ENCODE results near the gene TMEM203. TPM values are rescaled to one million over a fixed set of nuclear protein-coding genes. Genes with fewer than 3 reads are reported as not detected.

TMEM203 gene
- total and polyA plus RNA-seq, 2 of the 13 experiments (the other 11 are each of a cell fraction or from before 2014, with no cell fraction given), result 23.4 to 36.7 TPM

DNA sequence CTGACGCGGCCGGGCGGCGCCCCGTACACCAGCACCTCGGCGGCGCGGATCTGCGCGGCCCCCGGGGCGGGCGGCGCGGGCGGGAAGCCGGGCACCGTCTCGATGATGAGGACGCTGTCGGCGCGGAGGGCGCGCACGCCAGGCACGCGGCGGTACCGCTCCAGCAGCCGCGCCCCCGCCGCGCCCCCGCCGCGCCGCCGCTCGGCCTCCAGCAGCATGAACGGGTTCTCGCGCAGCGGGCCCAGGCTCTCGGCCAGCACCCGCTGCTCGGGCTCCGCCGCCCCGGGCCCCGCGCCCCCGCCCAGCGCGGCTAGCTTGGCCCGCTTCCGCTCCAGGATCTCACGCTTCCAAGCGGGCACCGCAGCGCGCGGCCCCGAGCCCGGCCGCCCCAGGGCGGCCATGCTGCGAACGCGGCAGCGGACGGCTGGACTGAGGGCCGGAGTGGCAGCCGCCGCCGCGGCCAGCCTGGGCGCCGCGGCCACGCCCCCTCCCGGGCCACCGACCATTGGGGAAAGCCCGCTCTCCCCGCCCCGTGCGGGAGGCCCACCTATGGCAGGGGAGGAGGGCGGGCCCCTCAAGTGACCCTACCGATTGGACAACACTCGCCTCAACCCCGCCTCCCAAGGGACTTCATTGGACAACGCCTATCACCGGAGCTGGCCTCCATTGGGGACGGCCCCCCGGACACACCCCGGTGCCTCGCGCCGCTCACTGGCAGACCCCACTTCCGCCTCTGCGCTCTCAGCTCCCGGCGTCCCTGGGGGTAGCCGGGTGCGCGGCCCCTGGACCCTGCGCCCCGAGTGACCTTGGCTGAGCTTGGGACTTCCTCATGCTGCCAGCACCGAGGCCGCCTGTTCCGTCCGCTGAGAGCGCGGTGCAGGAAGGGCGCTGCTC is 4.9 kb downstream of the TMEM203 start, which contains the start of gene TPRN (continued):
- TF ChIP-seq NAIF1 (CRISPR knock-in tag; IDR thresholded peaks at IDR 0.05; ENCODE audit: borderline replicate concordance) (no peak), SETDB1 (CRISPR knock-in tag; IDR thresholded peaks at IDR 0.05; ENCODE audit: borderline replicate concordance) (no peak), ZNF230 (CRISPR knock-in tag; IDR thresholded peaks at IDR 0.05) (0 out of 2 replicates have a peak, but pooled peaks have one; percentile 71), ZNF441 (CRISPR knock-in tag; IDR thresholded peaks at IDR 0.05; ENCODE audit: borderline replicate concordance) (peak; percentile 76; the same call in 1 of the 2 replicates), CCAR2 (optimal IDR thresholded peaks at IDR 0.05; ENCODE audit: low read depth, low read length) (no peak), ELF4 (CRISPR knock-in tag; IDR thresholded peaks at IDR 0.05; ENCODE audit: borderline replicate concordance) (peak; percentile 89; the same call in 1 of the 2 replicates), HHEX (CRISPR knock-in tag; IDR thresholded peaks at IDR 0.05) (no peak), ZNF879 (CRISPR knock-in tag; IDR thresholded peaks at IDR 0.05) (peak; percentile 92; the same call in 1 of the 2 replicates), ZNF124 (CRISPR knock-in tag; IDR thresholded peaks at IDR 0.05) (no peak; the same call in 1 of the 2 replicates), ZNF549 (CRISPR knock-in tag; IDR thresholded peaks at IDR 0.05) (no peak), PHF21A (CRISPR knock-in tag; IDR thresholded peaks at IDR 0.05) (peak; percentile 89), ISX (CRISPR knock-in tag; conservative IDR thresholded peaks at IDR 0.05) (no peak), POLR2AphosphoS5 (IDR thresholded peaks at IDR 0.05; ENCODE audit: low read depth, low read length) (peak; percentile 61)
- TF ChIP-seq, protein P1, sequence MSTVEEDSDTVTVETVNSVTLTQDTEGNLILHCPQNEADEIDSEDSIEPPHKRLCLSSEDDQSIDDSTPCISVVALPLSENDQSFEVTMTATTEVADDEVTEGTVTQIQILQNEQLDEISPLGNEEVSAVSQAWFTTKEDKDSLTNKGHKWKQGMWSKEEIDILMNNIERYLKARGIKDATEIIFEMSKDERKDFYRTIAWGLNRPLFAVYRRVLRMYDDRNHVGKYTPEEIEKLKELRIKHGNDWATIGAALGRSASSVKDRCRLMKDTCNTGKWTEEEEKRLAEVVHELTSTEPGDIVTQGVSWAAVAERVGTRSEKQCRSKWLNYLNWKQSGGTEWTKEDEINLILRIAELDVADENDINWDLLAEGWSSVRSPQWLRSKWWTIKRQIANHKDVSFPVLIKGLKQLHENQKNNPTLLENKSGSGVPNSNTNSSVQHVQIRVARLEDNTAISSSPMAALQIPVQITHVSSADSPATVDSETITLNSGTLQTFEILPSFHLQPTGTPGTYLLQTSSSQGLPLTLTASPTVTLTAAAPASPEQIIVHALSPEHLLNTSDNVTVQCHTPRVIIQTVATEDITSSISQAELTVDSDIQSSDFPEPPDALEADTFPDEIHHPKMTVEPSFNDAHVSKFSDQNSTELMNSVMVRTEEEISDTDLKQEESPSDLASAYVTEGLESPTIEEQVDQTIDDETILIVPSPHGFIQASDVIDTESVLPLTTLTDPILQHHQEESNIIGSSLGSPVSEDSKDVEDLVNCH (CRISPR knock-in tag; IDR thresholded peaks at IDR 0.05), result no peak
- TF ChIP-seq, protein P2, sequence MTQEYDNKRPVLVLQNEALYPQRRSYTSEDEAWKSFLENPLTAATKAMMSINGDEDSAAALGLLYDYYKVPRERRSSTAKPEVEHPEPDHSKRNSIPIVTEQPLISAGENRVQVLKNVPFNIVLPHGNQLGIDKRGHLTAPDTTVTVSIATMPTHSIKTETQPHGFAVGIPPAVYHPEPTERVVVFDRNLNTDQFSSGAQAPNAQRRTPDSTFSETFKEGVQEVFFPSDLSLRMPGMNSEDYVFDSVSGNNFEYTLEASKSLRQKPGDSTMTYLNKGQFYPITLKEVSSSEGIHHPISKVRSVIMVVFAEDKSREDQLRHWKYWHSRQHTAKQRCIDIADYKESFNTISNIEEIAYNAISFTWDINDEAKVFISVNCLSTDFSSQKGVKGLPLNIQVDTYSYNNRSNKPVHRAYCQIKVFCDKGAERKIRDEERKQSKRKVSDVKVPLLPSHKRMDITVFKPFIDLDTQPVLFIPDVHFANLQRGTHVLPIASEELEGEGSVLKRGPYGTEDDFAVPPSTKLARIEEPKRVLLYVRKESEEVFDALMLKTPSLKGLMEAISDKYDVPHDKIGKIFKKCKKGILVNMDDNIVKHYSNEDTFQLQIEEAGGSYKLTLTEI (CRISPR knock-in tag; conservative IDR thresholded peaks at IDR 0.05), result no peak
- TF ChIP-seq, protein P3, sequence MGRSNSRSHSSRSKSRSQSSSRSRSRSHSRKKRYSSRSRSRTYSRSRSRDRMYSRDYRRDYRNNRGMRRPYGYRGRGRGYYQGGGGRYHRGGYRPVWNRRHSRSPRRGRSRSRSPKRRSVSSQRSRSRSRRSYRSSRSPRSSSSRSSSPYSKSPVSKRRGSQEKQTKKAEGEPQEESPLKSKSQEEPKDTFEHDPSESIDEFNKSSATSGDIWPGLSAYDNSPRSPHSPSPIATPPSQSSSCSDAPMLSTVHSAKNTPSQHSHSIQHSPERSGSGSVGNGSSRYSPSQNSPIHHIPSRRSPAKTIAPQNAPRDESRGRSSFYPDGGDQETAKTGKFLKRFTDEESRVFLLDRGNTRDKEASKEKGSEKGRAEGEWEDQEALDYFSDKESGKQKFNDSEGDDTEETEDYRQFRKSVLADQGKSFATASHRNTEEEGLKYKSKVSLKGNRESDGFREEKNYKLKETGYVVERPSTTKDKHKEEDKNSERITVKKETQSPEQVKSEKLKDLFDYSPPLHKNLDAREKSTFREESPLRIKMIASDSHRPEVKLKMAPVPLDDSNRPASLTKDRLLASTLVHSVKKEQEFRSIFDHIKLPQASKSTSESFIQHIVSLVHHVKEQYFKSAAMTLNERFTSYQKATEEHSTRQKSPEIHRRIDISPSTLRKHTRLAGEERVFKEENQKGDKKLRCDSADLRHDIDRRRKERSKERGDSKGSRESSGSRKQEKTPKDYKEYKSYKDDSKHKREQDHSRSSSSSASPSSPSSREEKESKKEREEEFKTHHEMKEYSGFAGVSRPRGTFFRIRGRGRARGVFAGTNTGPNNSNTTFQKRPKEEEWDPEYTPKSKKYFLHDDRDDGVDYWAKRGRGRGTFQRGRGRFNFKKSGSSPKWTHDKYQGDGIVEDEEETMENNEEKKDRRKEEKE (IDR thresholded peaks at IDR 0.05), result no peak
- TF ChIP-seq, protein P4, sequence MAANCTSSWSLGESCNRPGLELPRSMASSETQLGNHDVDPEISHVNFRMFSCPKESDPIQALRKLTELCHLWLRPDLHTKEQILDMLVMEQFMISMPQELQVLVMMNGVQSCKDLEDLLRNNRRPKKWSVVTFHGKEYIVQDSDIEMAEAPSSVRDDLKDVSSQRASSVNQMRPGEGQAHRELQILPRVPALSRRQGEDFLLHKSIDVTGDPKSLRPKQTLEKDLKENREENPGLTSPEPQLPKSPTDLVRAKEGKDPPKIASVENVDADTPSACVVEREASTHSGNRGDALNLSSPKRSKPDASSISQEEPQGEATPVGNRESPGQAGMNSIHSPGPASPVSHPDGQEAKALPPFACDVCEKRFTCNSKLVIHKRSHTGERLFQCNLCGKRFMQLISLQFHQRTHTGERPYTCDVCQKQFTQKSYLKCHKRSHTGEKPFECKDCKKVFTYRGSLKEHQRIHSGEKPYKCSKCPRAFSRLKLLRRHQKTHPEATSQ (CRISPR knock-in tag; IDR thresholded peaks at IDR 0.05; ENCODE audit: borderline replicate concordance), result no peak
- TF ChIP-seq, protein P5, sequence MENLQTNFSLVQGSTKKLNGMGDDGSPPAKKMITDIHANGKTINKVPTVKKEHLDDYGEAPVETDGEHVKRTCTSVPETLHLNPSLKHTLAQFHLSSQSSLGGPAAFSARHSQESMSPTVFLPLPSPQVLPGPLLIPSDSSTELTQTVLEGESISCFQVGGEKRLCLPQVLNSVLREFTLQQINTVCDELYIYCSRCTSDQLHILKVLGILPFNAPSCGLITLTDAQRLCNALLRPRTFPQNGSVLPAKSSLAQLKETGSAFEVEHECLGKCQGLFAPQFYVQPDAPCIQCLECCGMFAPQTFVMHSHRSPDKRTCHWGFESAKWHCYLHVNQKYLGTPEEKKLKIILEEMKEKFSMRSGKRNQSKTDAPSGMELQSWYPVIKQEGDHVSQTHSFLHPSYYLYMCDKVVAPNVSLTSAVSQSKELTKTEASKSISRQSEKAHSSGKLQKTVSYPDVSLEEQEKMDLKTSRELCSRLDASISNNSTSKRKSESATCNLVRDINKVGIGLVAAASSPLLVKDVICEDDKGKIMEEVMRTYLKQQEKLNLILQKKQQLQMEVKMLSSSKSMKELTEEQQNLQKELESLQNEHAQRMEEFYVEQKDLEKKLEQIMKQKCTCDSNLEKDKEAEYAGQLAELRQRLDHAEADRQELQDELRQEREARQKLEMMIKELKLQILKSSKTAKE (CRISPR knock-in tag; IDR thresholded peaks at IDR 0.05; ENCODE audit: borderline replicate concordance), result peak; percentile 75; the same call in 1 of the 2 replicates
